Mesenchymal stem cell (in vitro differentiated cells and primary cell): Measurements from ENCODE around the gene MDC1.
A peak's percentile ranks its signal among the peaks of the same experiment; 100 is the strongest.

Experiments
- DNase-seq: peaks from one replicate; pipeline ENCODE4 v3.0.0-alpha.2; 2013
- H2AFZ ChIP-seq: one replicate; pipeline ENCODE4 v1.6.1; 2013; ENCODE audit warnings: low read depth, mild to moderate bottlenecking, control low read depth, inconsistent platforms, low read length, moderate library complexity
- H2AK5ac ChIP-seq: 2 replicates; pipeline ENCODE4 v1.6.1; 2013; ENCODE audit warnings: low read length, moderate library complexity, mild to moderate bottlenecking, inconsistent platforms; ENCODE audit not compliant: severe bottlenecking
- H2BK120ac ChIP-seq: one replicate; pipeline ENCODE4 v1.6.1; 2013; ENCODE audit warnings: low read depth, mild to moderate bottlenecking, inconsistent platforms, low read length, moderate library complexity
- H2BK12ac ChIP-seq, 2 experiments: one replicate each; pipeline ENCODE4 v1.6.1; 2013; ENCODE audit warnings: inconsistent platforms in 2 of 2, low read length in 2 of 2, mild to moderate bottlenecking in 2 of 2, moderate library complexity in 2 of 2, control low read depth in 1 of 2
- H2BK15ac ChIP-seq: one replicate; pipeline ENCODE4 v1.6.1; 2013; ENCODE audit warnings: mild to moderate bottlenecking, low read depth, inconsistent platforms; ENCODE audit not compliant: poor library complexity, severe bottlenecking
- H2BK5ac ChIP-seq: 2 replicates; pipeline ENCODE4 v1.6.1; 2013; ENCODE audit warnings: low read depth, mild to moderate bottlenecking, low read length, control low read depth, inconsistent platforms; ENCODE audit not compliant: poor library complexity, severe bottlenecking
- H3K14ac ChIP-seq, 2 experiments: one replicate each; pipeline ENCODE4 v1.6.1; 2013; ENCODE audit warnings: inconsistent platforms in 2 of 2, low read length in 2 of 2, control low read depth in 1 of 2, mild to moderate bottlenecking in 1 of 2, moderate library complexity in 1 of 2
- H3K18ac ChIP-seq, 2 experiments: one replicate each; pipeline ENCODE4 v1.6.1; 2013; ENCODE audit warnings: inconsistent platforms in 2 of 2, low read length in 2 of 2, control low read depth in 1 of 2, low read depth in 1 of 2, mild to moderate bottlenecking in 1 of 2
- H3K23ac ChIP-seq, 2 experiments: one replicate each; pipeline ENCODE4 v1.6.1; 2013; ENCODE audit warnings: inconsistent platforms in 2 of 2, low read length in 2 of 2, mild to moderate bottlenecking in 2 of 2, moderate library complexity in 2 of 2, control low read depth in 1 of 2
- H3K27ac ChIP-seq: 2 replicates; pipeline ENCODE4 v1.5.1; 2013; ENCODE audit warnings: mild to moderate bottlenecking, moderate library complexity, low read length, control low read depth, inconsistent platforms; ENCODE audit not compliant: poor library complexity, severe bottlenecking
- H3K27me3 ChIP-seq, 2 experiments: 2 replicates each; pipeline versions ENCODE4 v1.6.1 to v1.7.0; 2013; ENCODE audit warnings: low read length in 2 of 2, mild to moderate bottlenecking in 2 of 2, moderate library complexity in 2 of 2, control low read depth in 1 of 2, inconsistent platforms in 1 of 2; ENCODE audit not compliant: control insufficient read depth in 1 of 2, insufficient read depth in 1 of 2
- H3K36me3 ChIP-seq, 2 experiments: 2 replicates each; pipeline versions ENCODE4 v1.6.1 to v1.7.0; 2013; ENCODE audit warnings: low read length in 2 of 2, control low read depth in 1 of 2, inconsistent platforms in 1 of 2, low read depth in 1 of 2, mild to moderate bottlenecking in 1 of 2; ENCODE audit not compliant: insufficient read depth in 2 of 2, control insufficient read depth in 1 of 2
- H3K4ac ChIP-seq, 2 experiments: one replicate each; pipeline ENCODE4 v1.6.1; 2013; ENCODE audit warnings: inconsistent platforms in 2 of 2, low read length in 2 of 2, mild to moderate bottlenecking in 2 of 2, moderate library complexity in 2 of 2, control low read depth in 1 of 2, low read depth in 1 of 2
- H3K4me1 ChIP-seq: 2 replicates; pipeline ENCODE4 v1.6.1; 2013; ENCODE audit warnings: low read depth, low read length, control low read depth; ENCODE audit not compliant: control insufficient read depth, insufficient read depth
- H3K4me2 ChIP-seq: 2 replicates; pipeline ENCODE4 v1.6.1; 2013; ENCODE audit warnings: low read length, mild to moderate bottlenecking, inconsistent platforms; ENCODE audit not compliant: poor library complexity, severe bottlenecking
- H3K4me3 ChIP-seq, 2 experiments: 2 replicates each; pipeline versions ENCODE4 v1.5.1 to v1.7.0; 2013; ENCODE audit warnings: low read length in 2 of 2, mild to moderate bottlenecking in 2 of 2, control low read depth in 1 of 2, low read depth in 1 of 2; ENCODE audit not compliant: insufficient read depth in 1 of 2
- H3K79me1 ChIP-seq: replicated peaks from 2 replicates; pipeline ENCODE4 v1.6.1; 2013; ENCODE audit warnings: mild to moderate bottlenecking, control low read depth, low read length, inconsistent platforms; ENCODE audit not compliant: poor library complexity, severe bottlenecking
- H3K9ac ChIP-seq: 2 replicates; pipeline ENCODE4 v1.7.0; 2013; ENCODE audit warnings: mild to moderate bottlenecking, low read length, moderate library complexity
- H3K9me3 ChIP-seq: 2 replicates; pipeline ENCODE4 v1.7.0; 2013; ENCODE audit warnings: mild to moderate bottlenecking, low read length; ENCODE audit not compliant: control insufficient read depth
- H4K8ac ChIP-seq: one replicate; pipeline ENCODE4 v1.6.1; 2013; ENCODE audit warnings: inconsistent platforms, mild to moderate bottlenecking, low read length, moderate library complexity
- H4K91ac ChIP-seq: one replicate; pipeline ENCODE4 v1.6.1; 2013; ENCODE audit warnings: mild to moderate bottlenecking, low read length, inconsistent platforms
- WGBS: methylation state at CpG from one replicate; pipeline ENCODE4 v1.1.7; 2013; ENCODE audit warnings: mixed read lengths; 5-methylcytosine and 5-hydroxymethylcytosine counted together

The MDC1 gene

DNA sequence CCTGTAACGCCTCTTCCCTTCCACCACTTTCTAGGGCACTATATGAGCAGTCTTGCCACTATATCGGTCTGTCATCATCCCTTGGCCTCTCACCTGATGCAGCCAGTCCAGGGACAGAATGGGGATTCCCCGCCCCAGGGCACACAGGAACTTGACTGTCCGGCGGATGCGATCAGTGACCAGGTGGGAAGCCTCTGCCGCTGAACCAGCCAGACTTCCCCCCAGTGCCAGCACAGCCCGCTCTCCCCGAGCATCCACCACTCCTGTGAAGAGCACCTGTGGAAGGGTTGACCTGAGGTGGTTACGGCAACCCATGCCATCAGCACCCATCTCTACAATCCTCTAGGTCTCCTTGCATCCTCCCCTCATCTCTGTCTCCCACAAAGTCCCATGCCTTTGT lies 14.1 kb downstream of the MDC1 start:
- no peak overlapping the region for H2AK5ac ChIP-seq
- DNase-seq, result no peak
- H2BK12ac ChIP-seq, result no peak overlapping the region
- H3K9me3 ChIP-seq, result no peaks in the 10 kb centered on the region
- no peak overlapping the region for H2BK120ac ChIP-seq
- no peak overlapping the region for H4K91ac ChIP-seq
- peaks cover 8% of the 10 kb centered on the region for H3K4me1 ChIP-seq
- no peak overlapping the region for H3K4me3 ChIP-seq
- H2BK15ac ChIP-seq, result no peak overlapping the region
- no peak overlapping the region for H3K27ac ChIP-seq
- no peak overlapping the region for H3K23ac ChIP-seq
- H3K4ac ChIP-seq, result no peak overlapping the region
- no peaks in the 10 kb centered on the region for H3K79me1 ChIP-seq
- H4K8ac ChIP-seq, result no peak overlapping the region
- H3K18ac ChIP-seq, result no peak overlapping the region
- 98% methylated on average over 9 of the region's 10 CpGs for WGBS
- no peaks in the 10 kb centered on the region for H3K27me3 ChIP-seq
- H2AFZ ChIP-seq, result no peak overlapping the region
- H3K9ac ChIP-seq, result no peak overlapping the region
- no peak overlapping the region for H3K14ac ChIP-seq
- H2BK5ac ChIP-seq, result no peak overlapping the region
- H3K36me3 ChIP-seq, result peaks cover 39 to 59% of the 10 kb centered on the region in 2 experiments
- no peak overlapping the region for H3K4me2 ChIP-seq

DNA sequence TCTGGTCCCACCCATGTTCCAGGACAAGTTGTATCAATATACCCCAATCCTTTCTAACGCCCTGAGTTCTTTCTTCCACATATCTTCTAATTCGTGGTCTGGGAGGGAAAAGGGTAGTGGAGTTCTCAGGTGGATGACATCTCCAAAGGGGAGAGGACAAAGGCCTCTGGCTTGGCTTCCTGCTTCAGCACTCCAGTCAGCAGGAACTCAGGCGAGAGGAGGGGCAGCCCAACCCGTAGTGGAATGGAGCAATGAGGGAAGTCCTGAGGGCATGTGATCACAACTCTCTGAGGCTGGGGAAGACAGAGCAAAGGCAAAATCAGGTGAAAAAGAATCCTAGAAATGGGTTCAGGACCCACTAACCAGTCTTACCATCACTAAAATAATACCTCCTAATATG lies 16.7 kb downstream of the MDC1 start:
- H3K27ac ChIP-seq, result no peak overlapping the region
- no peak overlapping the region for H2BK120ac ChIP-seq
- H2BK15ac ChIP-seq, result no peak overlapping the region
- no peak overlapping the region for H4K91ac ChIP-seq
- peaks cover 33 to 40% of the 10 kb centered on the region in 2 experiments for H3K36me3 ChIP-seq
- DNase-seq, result no peak
- H3K4ac ChIP-seq, result no peak overlapping the region
- no peak overlapping the region for H3K23ac ChIP-seq
- 83% methylated on average over 3 of the region's 4 CpGs for WGBS
- H3K9me3 ChIP-seq, result no peaks in the 10 kb centered on the region
- H3K4me1 ChIP-seq, result peaks cover 3% of the 10 kb centered on the region
- no peak overlapping the region for H2BK5ac ChIP-seq
- H2AK5ac ChIP-seq, result peak overlapping the region; percentile 76
- no peaks in the 10 kb centered on the region for H3K27me3 ChIP-seq
- H4K8ac ChIP-seq, result no peak overlapping the region
- H3K4me3 ChIP-seq, result no peak overlapping the region
- H3K79me1 ChIP-seq, result no peaks in the 10 kb centered on the region
- H2BK12ac ChIP-seq, result no peak overlapping the region
- H3K14ac ChIP-seq, result no peak overlapping the region
- no peak overlapping the region for H3K18ac ChIP-seq
- no peak overlapping the region for H3K9ac ChIP-seq
- no peak overlapping the region for H3K4me2 ChIP-seq
- no peak overlapping the region for H2AFZ ChIP-seq

DNA sequence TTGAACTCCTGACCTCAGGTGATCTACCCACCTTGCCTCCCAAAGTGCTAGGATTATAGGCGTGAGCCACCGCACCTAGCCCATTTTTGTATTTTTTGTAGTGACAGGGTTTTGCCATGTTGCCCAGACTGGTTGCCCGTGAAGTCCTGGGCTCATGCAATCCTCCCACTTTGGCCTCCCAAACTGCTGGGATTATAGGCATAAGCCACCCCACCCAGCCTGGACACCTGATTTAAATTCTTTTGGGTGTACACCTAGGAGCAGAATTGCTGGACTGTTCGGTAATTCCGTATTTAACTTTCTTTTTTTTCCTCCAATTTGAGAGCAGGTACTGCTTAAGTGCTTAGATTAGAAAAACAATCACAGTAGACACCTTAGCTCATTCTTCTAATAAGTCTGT lies 20.6 kb downstream of the MDC1 start:
- H3K4me2 ChIP-seq, result no peak overlapping the region
- H3K27me3 ChIP-seq, result no peaks in the 10 kb centered on the region
- H2BK120ac ChIP-seq, result no peak overlapping the region
- no peak overlapping the region for H3K27ac ChIP-seq
- no peak overlapping the region for H3K23ac ChIP-seq
- H3K18ac ChIP-seq, result no peak overlapping the region
- WGBS, result 100% methylated on average over 4 of the region's 5 CpGs
- peaks cover 6 to 10% of the 10 kb centered on the region in 2 experiments for H3K36me3 ChIP-seq
- H3K4me1 ChIP-seq, result peaks cover 6% of the 10 kb centered on the region
- no peak overlapping the region for H4K91ac ChIP-seq
- no peak overlapping the region for H2BK12ac ChIP-seq
- H2AK5ac ChIP-seq, result peak overlapping the region; percentile 98
- H3K9me3 ChIP-seq, result no peaks in the 10 kb centered on the region
- no peak overlapping the region for H2BK15ac ChIP-seq
- H2AFZ ChIP-seq, result no peak overlapping the region
- no peak overlapping the region for H3K9ac ChIP-seq
- H3K4me3 ChIP-seq, result no peak overlapping the region
- DNase-seq, result no peak
- H3K79me1 ChIP-seq, result no peaks in the 10 kb centered on the region
- no peak overlapping the region for H3K4ac ChIP-seq
- H2BK5ac ChIP-seq, result no peak overlapping the region
- no peak overlapping the region for H4K8ac ChIP-seq
- H3K14ac ChIP-seq, result no peak overlapping the region

DNA sequence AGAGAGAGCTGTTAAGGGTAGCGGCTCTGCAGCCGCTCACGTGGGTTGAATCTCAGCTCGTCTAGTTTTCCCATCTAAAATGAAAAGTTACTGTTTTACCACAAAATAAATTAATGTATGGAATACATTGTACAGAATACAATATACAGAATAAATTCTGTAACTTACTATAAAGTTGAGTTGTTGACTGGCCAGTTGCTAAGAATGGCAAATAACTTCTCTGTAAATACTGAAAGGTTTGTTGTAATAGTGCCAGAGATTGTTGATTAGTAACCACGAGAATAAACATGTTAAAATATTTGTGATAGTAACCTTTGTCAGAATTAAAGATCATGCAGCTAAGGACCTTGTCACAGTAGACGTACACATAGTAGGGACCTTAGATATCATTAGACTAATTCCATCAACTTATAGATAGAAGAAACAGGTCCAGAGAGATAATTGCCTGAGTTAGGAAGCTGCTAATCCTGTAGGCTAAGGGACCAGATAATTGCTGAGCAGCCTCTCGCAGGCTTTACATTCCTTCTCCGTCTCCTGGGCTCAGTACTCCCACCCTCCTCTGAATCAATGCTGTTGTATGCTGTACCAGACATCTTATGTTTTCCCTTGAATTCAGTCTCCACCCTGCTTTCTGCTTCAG lies 25.8 kb downstream of the MDC1 start:
- no peak overlapping the region for H3K18ac ChIP-seq
- H4K91ac ChIP-seq, result peak overlapping the region; percentile 29
- peak overlapping the region; percentile 26 to 93 for H3K4me3 ChIP-seq
- H3K4me1 ChIP-seq, result peaks cover 28% of the 10 kb centered on the region
- H3K4ac ChIP-seq, result no peak overlapping the region
- no peak overlapping the region for H2BK5ac ChIP-seq
- no peak overlapping the region for H2AFZ ChIP-seq
- peaks cover 2% of the 10 kb centered on the region for H3K79me1 ChIP-seq
- no peaks in the 10 kb centered on the region for H3K27me3 ChIP-seq
- DNase-seq, result peak; percentile 46
- peak overlapping the region; percentile 20 for H2AK5ac ChIP-seq
- no peak overlapping the region for H4K8ac ChIP-seq
- H3K9ac ChIP-seq, result peak overlapping the region; percentile 95
- no peaks in the 10 kb centered on the region for H3K9me3 ChIP-seq
- H2BK12ac ChIP-seq, result peak overlapping the region; percentile 6 to 25
- H3K4me2 ChIP-seq, result peak overlapping the region; percentile 58
- H3K36me3 ChIP-seq, result peaks cover 0 to 2% of the 10 kb centered on the region in 2 experiments
- H3K27ac ChIP-seq, result peak overlapping the region; percentile 85
- 44% methylated on average over 4 of the region's 8 CpGs for WGBS
- no peak overlapping the region for H3K23ac ChIP-seq
- no peak overlapping the region for H2BK120ac ChIP-seq
- H2BK15ac ChIP-seq, result no peak overlapping the region
- no peak overlapping the region for H3K14ac ChIP-seq
